Ishikawa (cell line): ENCODE data around the gene NR3C1.

Experiments used
- CEBPB ChIP-seq: IDR thresholded peaks from 2 replicates; pipeline ENCODE4 v1.6.1; 2012
- CREB1 ChIP-seq: IDR thresholded peaks from 2 replicates; pipeline ENCODE4 v1.6.1; 2012; ENCODE audit warnings: low read depth
- EP300 ChIP-seq: IDR thresholded peaks from 2 replicates; pipeline ENCODE4 v1.6.1; 2012; ENCODE audit warnings: borderline replicate concordance
- MAX ChIP-seq: IDR thresholded peaks from 2 replicates; pipeline ENCODE4 v1.6.1; 2012
- NFIC ChIP-seq: IDR thresholded peaks from 2 replicates; pipeline ENCODE4 v1.6.1; 2012
- RAD21 ChIP-seq: IDR thresholded peaks from 2 replicates; pipeline ENCODE4 v1.6.1; 2012; ENCODE audit warnings: low read depth
- REST ChIP-seq: IDR thresholded peaks from 2 replicates; pipeline ENCODE4 v1.6.1; 2012; ENCODE audit warnings: low read depth, mild to moderate bottlenecking
- YY1 ChIP-seq: IDR thresholded peaks from 2 replicates; pipeline ENCODE4 v1.6.1; 2012; ENCODE audit warnings: low read depth
- ZBTB7A ChIP-seq: IDR thresholded peaks from 2 replicates; pipeline ENCODE4 v1.6.1; 2012; ENCODE audit warnings: low read depth

- TF ChIP-seq CREB1: no peak
- TF ChIP-seq RAD21: no peak
- no peak for TF ChIP-seq EP300
- no peak for TF ChIP-seq ZBTB7A
- no peak for TF ChIP-seq YY1
- TF ChIP-seq REST: no peak
- no peak for TF ChIP-seq CEBPB
- no peak for TF ChIP-seq MAX
- no peak for TF ChIP-seq NFIC
Observed at GRCh38 chr5:143311428-143311827, 92.1 kb downstream of the NR3C1 start.
